ENCODE data around the gene KDM4C. TPM values are rescaled to one million over a fixed set of nuclear protein-coding genes. Genes with fewer than 3 reads are reported as not detected.

Gene KDM4C
- total and polyA plus RNA-seq, 7 donors: 16.4 to 33.5 (median 28.8) TPM

DNA sequence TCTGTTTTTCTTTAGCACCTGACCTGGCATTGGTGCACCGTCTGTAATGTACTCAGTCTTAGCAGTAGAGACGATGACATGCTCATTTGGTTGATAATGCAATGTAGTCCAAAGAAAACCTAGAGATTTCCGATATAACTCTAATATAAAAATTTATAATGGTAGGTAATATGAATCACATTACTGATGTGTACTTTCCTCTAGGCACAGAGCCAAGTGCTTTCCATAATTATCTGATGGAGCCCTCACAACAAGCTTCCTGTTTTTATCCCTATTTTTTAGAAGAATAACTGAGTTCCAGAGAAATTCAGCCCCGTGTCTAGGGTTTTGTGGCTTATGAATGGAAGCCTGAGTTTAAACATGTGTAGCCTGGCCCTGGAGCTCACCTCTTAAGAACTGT lies 53.7 kb downstream of the KDM4C start:
- no peaks in the 10 kb centered on the region for H3K9me3 ChIP-seq
- 31 to 74% methylated on average over 4 of the region's 4 CpGs for WGBS, 2 donors

DNA sequence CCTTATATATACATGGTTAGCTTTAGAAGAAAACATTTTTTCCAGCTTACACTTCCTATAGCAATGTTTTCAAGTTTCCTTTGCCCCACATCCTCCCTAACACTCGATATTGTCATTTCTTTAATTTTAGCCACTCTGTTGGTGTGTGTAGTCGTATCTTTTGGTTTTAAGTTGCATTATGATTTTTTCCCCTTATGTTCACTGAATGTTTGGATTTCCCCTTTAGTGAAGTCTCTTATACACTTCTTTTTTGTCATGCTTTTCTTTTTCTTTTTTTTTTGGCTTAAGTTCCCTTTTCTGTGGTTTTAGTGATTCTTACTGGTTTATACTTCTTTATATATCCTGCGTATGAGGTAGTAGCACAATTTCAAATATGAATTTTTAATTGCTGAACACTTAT lies 58.8 kb downstream of the KDM4C start:
- no peaks in the 10 kb centered on the region for H3K27me3 ChIP-seq
- 65 to 84% methylated on average over 3 of the region's 3 CpGs for WGBS, 2 donors
- H3K27ac ChIP-seq: no peak overlapping the region
- intact Hi-C loops (cut with DNase I): no loop called here
- H3K36me3 ChIP-seq: peaks cover 0 to 6% (median 1%) of the 10 kb centered on the region in 4 donors
- H3K9me3 ChIP-seq: no peaks in the 10 kb centered on the region
- no peak overlapping the region for H3K4me3 ChIP-seq
- no peaks in the 10 kb centered on the region for H3K4me1 ChIP-seq
- TF ChIP-seq POLR2A (IDR thresholded peaks at IDR 0.05): no peak
- TF ChIP-seq, protein P1, sequence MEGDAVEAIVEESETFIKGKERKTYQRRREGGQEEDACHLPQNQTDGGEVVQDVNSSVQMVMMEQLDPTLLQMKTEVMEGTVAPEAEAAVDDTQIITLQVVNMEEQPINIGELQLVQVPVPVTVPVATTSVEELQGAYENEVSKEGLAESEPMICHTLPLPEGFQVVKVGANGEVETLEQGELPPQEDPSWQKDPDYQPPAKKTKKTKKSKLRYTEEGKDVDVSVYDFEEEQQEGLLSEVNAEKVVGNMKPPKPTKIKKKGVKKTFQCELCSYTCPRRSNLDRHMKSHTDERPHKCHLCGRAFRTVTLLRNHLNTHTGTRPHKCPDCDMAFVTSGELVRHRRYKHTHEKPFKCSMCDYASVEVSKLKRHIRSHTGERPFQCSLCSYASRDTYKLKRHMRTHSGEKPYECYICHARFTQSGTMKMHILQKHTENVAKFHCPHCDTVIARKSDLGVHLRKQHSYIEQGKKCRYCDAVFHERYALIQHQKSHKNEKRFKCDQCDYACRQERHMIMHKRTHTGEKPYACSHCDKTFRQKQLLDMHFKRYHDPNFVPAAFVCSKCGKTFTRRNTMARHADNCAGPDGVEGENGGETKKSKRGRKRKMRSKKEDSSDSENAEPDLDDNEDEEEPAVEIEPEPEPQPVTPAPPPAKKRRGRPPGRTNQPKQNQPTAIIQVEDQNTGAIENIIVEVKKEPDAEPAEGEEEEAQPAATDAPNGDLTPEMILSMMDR (IDR thresholded peaks at IDR 0.05): no peak
- no peak for TF ChIP-seq EP300 (IDR thresholded peaks at IDR 0.05)
- TF ChIP-seq POLR2AphosphoS5 (IDR thresholded peaks at IDR 0.05): no peak
- DNase-seq: no peak

More for the DNA sequence above, 53.7 kb downstream of the KDM4C start:
- Histone ChIP-seq H3K4me3 (no peak overlapping the region), H3K36me3 (peaks cover 0 to 10% (median 0%) of the 10 kb centered on the region in 4 donors), H3K27ac (no peak overlapping the region), H3K4me1 (no peaks in the 10 kb centered on the region), H3K27me3 (no peaks in the 10 kb centered on the region)
- intact Hi-C loops (cut with DNase I): no loop called here
- no peak for TF ChIP-seq POLR2A (IDR thresholded peaks at IDR 0.05)
- TF ChIP-seq EP300 (IDR thresholded peaks at IDR 0.05): no peak
- TF ChIP-seq POLR2AphosphoS5 (IDR thresholded peaks at IDR 0.05): no peak
- TF ChIP-seq, protein P1 (IDR thresholded peaks at IDR 0.05): no peak
- no peak for DNase-seq

DNA sequence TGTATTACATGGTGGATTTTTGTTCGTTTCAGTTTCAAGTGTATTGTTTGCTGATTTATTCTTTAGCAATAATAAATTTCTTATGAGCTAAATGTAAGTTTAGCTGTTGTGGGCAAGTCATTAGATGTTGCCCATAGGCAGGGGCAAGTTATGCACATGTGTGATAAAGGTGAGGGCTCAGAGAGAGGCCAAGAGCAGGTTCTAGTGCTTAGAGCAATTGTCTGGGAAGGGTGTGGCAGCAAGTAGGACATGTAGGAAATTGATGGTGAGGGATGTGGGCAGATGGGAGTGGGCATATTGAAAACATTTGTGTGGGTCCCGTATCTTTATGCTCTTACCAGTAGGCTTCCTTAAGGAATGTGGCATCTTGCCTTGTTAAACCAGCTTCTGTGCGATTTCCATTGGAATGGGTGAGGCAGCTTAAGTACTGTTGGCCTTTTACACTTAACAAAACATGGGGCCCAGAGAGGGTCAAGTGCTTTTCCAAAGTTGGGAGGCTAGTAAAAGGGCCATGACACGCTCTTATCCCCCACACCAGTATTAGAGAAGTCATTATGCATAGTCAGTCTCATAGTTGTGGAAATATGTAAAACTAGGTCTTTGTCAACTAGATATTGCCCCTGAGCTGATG lies 60.6 kb downstream of the KDM4C start:
- intact Hi-C loops (cut with DNase I): no loop called here
- H3K4me1 ChIP-seq: no peaks in the 10 kb centered on the region
- no peaks in the 10 kb centered on the region for H3K9me3 ChIP-seq
- no peak for DNase-seq
- 38 to 81% methylated on average over 4 of the region's 4 CpGs for WGBS, 2 donors
- no peak overlapping the region for H3K4me3 ChIP-seq
- no peak for TF ChIP-seq POLR2A (IDR thresholded peaks at IDR 0.05)
- TF ChIP-seq POLR2AphosphoS5 (IDR thresholded peaks at IDR 0.05): no peak
- TF ChIP-seq, protein P1 (IDR thresholded peaks at IDR 0.05): no peak
- no peak for TF ChIP-seq EP300 (IDR thresholded peaks at IDR 0.05)
- no peaks in the 10 kb centered on the region for H3K27me3 ChIP-seq
- no peak overlapping the region for H3K27ac ChIP-seq
- peaks cover 0 to 15% (median 1%) of the 10 kb centered on the region in 4 donors for H3K36me3 ChIP-seq

DNA sequence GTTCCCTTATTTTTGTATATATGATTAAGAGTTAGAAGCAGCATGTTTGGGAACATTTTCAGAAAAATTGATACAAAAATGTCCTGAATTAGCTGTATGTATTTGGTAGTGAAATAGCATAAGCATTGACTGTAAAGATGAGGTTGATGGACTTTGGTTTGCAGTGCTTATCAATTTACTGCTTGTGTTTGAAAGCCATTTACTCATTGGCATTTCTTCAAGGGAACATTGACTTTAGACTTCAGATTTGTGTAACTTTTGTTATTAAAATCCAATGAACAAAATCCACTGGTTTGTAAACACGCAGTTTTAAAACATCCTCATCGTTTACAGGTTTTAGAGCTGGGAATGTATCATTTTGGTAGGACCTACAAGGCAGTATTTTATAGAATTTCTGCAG lies 61.3 kb downstream of the KDM4C start:
- no peak for DNase-seq
- H3K4me1 ChIP-seq: no peaks in the 10 kb centered on the region
- H3K27ac ChIP-seq: no peak overlapping the region
- peaks cover 0 to 21% (median 1%) of the 10 kb centered on the region in 4 donors for H3K36me3 ChIP-seq
- no peaks in the 10 kb centered on the region for H3K9me3 ChIP-seq
- H3K4me3 ChIP-seq: no peak overlapping the region
- WGBS, 2 donors: 14 to 71% methylated on average over 2 of the region's 2 CpGs
- no peak for TF ChIP-seq POLR2AphosphoS5 (IDR thresholded peaks at IDR 0.05)
- no peak for TF ChIP-seq EP300 (IDR thresholded peaks at IDR 0.05)
- TF ChIP-seq, protein P1 (IDR thresholded peaks at IDR 0.05): no peak
- no peak for TF ChIP-seq POLR2A (IDR thresholded peaks at IDR 0.05)
- no peaks in the 10 kb centered on the region for H3K27me3 ChIP-seq
- intact Hi-C loops (cut with DNase I): no loop called here

DNA sequence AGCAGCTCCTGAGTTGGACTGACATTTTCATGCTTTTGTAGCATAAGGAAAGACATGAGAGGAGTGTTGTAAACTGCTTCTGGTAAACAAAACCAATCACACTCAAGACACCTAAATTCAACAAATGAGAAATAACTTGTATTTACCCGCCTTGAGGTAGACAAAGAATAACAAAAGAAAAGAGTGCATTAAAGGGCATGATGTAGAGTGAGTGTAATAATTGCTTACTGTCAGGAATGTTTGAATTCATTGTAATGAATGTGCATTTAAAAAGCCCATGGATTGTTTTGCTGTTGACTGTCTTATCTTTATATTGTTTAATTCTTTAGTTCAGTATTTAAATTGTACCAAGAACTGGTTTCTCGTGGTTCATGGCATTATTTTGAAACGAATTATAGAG lies 61.8 kb downstream of the KDM4C start:
- intact Hi-C loops (cut with DNase I): no loop called here
- Histone ChIP-seq H3K36me3 (peaks cover 0 to 19% (median 1%) of the 10 kb centered on the region in 4 donors), H3K9me3 (no peaks in the 10 kb centered on the region), H3K4me1 (no peaks in the 10 kb centered on the region), H3K27ac (no peak overlapping the region), H3K27me3 (no peaks in the 10 kb centered on the region), H3K4me3 (no peak overlapping the region)
- TF ChIP-seq POLR2AphosphoS5 (IDR thresholded peaks at IDR 0.05): no peak
- TF ChIP-seq POLR2A (IDR thresholded peaks at IDR 0.05): no peak
- no peak for TF ChIP-seq EP300 (IDR thresholded peaks at IDR 0.05)
- TF ChIP-seq, protein P1 (IDR thresholded peaks at IDR 0.05): no peak
- 11 to 71% methylated on average over 3 of the region's 3 CpGs for WGBS, 2 donors
- DNase-seq: no peak

Data from sigmoid colon (tissue), 7 donors.